ENCODE results near the gene CLCA2.

DNA sequence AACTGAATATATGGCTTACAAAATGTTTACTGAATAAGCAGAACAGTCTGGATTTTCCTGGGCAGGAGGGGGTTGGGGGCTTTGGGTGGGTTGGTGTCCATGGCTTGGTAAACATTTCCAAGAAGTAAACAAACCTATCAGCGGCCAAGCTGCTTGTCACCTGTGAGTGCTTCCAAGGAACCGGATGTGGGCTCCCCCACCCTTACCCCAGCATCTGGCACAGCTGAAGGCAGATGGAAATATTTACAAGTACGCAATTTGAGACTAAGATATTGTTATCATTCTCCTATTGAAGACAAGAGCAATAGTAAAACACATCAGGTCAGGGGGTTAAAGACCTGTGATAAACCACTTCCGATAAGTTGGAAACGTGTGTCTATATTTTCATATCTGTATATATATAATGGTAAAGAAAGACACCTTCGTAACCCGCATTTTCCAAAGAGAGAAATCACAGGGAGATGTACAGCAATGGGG, 44.6 kb downstream of the CLCA2 start, which contains the start of gene CLCA1:
- TF ChIP-seq, protein P1, sequence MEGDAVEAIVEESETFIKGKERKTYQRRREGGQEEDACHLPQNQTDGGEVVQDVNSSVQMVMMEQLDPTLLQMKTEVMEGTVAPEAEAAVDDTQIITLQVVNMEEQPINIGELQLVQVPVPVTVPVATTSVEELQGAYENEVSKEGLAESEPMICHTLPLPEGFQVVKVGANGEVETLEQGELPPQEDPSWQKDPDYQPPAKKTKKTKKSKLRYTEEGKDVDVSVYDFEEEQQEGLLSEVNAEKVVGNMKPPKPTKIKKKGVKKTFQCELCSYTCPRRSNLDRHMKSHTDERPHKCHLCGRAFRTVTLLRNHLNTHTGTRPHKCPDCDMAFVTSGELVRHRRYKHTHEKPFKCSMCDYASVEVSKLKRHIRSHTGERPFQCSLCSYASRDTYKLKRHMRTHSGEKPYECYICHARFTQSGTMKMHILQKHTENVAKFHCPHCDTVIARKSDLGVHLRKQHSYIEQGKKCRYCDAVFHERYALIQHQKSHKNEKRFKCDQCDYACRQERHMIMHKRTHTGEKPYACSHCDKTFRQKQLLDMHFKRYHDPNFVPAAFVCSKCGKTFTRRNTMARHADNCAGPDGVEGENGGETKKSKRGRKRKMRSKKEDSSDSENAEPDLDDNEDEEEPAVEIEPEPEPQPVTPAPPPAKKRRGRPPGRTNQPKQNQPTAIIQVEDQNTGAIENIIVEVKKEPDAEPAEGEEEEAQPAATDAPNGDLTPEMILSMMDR (IDR thresholded peaks at IDR 0.05), result no peak
- TF ChIP-seq EZH2 (IDR thresholded peaks at IDR 0.05; ENCODE audit: borderline replicate concordance, insufficient read depth, low read depth, low read length, poor library complexity, severe bottlenecking), result no peak

Data from B cell (primary cell).